ENCODE measurements around the gene IL19. TPM values are rescaled to one million over a fixed set of nuclear protein-coding genes. Genes with fewer than 3 reads are reported as not detected.

IL19 gene
- total and polyA plus RNA-seq, 9 of the 15 experiments (the other 6 are each of a cell fraction or from before 2014, with no cell fraction given) = not detected

DNA sequence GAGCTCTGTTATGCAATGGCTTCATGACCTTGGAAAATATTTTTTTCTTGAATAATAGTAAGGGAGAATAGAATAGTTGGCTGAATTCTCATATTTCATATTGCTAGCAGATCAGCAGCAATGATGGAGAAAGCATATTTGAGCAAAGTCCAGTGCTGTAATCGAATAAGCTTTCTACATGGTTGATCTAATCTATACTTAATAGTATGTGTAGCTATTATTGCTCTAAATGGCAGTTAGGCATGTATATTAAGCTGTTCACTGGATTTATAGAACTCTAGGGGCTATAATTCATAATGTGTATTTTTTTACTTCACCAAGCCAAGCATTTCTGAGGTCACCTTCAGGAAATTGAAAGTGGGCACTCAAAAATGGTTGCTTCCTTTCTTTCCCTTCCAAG lies 10.0 kb upstream of the IL19 start:
- POLR2A ChIA-PET = interaction anchor here (0.8 to 2.1 kb wide), 5 partner anchors 9 to 175 kb away, joined by 3 to 4 read pairs (median 4); no protein-coding TSS in a partner anchor
- in situ Hi-C loops (cut with MboI) = no loop called here
- no TSS peak for BruUV-seq (replicated peaks)

More for the DNA sequence above, 10.0 kb upstream of the IL19 start:
- Histone ChIP-seq H3K4me1 (replicated peaks in 1 of 2; ENCODE audit: control insufficient read depth in 2 of 2, insufficient read depth in 2 of 2, low read length in 2 of 2) (no peaks in the 10 kb centered on the region), H3K9ac (ENCODE audit: insufficient read depth in 1 of 2, low read depth in 2 of 2, low read length in 2 of 2) (no peak overlapping the region), H3K9me1 (ENCODE audit: control insufficient read depth, insufficient read depth, low read length) (no peaks in the 10 kb centered on the region), H3K4me2 (ENCODE audit: insufficient read depth, low read length) (no peak overlapping the region), H3K27me3 (ENCODE audit: control insufficient read depth in 2 of 2, insufficient read depth in 2 of 2, low read length in 2 of 2) (peaks cover 22 to 26% of the 10 kb centered on the region in 2 experiments), H3K4me3 (no peak overlapping the region), H3K36me3 (ENCODE audit: control insufficient read depth, insufficient read depth, low read length) (no peaks in the 10 kb centered on the region), H3K9me3 (replicated peaks; ENCODE audit: control insufficient read depth, insufficient read depth, low read depth, low read length) (no peaks in the 10 kb centered on the region), H2AFZ (ENCODE audit: low read depth, low read length) (no peak overlapping the region), H3K79me2 (ENCODE audit: control insufficient read depth, insufficient read depth, low read length) (no peaks in the 10 kb centered on the region), H4K20me1 (replicated peaks; ENCODE audit: control insufficient read depth, insufficient read depth, low read length) (no peaks in the 10 kb centered on the region), H3K27ac (ENCODE audit: extremely low read depth, low read depth, low read length) (no peak overlapping the region)
- WGBS (ENCODE audit: insufficient coverage, low coverage, missing lambda C conversion rate) = 0% methylated on average over 1 of the region's 1 CpG
- intact Hi-C loops (cut with micrococcal nuclease) = no loop called here
- DNase-seq (ENCODE audit: extremely low read depth in 1 of 4, low spot score in 3 of 4) (no peak), ATAC-seq (no peak), FAIRE-seq (no peak)
- TF ChIP-seq CEBPB (tag; IDR thresholded peaks at IDR 0.05) (0 out of 2 replicates have a peak, but pooled peaks have one; percentile 11), TAF9B (IDR thresholded peaks at IDR 0.05; ENCODE audit: partially characterized antibody) (no peak), PRDM10 (IDR thresholded peaks at IDR 0.05; ENCODE audit: partially characterized antibody) (peak; percentile 15), L3MBTL2 (IDR thresholded peaks at IDR 0.05) (no peak), PCBP1 (IDR thresholded peaks at IDR 0.05; ENCODE audit: low read depth, low read length, poor library complexity, severe bottlenecking) (no peak), DDX20 (tag; IDR thresholded peaks at IDR 0.05; ENCODE audit: low read depth) (no peak), SAFB2 (IDR thresholded peaks at IDR 0.05; ENCODE audit: borderline replicate concordance, low read depth, low read length, severe bottlenecking) (no peak), NR2F6 (CRISPR knock-in tag; IDR thresholded peaks at IDR 0.05) (no peak), EWSR1 (IDR thresholded peaks at IDR 0.05; ENCODE audit: borderline replicate concordance, low read depth, partially characterized antibody) (no peak), TRIM25 (IDR thresholded peaks at IDR 0.05; ENCODE audit: borderline replicate concordance) (no peak), ZNF146 (CRISPR knock-in tag; IDR thresholded peaks at IDR 0.05; ENCODE audit: unreplicated experiment) (no peak), ZNF764 (CRISPR knock-in tag; IDR thresholded peaks at IDR 0.05; ENCODE audit: low read depth) (no peak), MEIS2 (IDR thresholded peaks at IDR 0.05; ENCODE audit: partially characterized antibody) (no peak)
- TF ChIP-seq, protein P1, sequence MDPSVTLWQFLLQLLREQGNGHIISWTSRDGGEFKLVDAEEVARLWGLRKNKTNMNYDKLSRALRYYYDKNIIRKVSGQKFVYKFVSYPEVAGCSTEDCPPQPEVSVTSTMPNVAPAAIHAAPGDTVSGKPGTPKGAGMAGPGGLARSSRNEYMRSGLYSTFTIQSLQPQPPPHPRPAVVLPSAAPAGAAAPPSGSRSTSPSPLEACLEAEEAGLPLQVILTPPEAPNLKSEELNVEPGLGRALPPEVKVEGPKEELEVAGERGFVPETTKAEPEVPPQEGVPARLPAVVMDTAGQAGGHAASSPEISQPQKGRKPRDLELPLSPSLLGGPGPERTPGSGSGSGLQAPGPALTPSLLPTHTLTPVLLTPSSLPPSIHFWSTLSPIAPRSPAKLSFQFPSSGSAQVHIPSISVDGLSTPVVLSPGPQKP (CRISPR knock-in tag; IDR thresholded peaks at IDR 0.05) = no peak
- TF ChIP-seq, protein P2, sequence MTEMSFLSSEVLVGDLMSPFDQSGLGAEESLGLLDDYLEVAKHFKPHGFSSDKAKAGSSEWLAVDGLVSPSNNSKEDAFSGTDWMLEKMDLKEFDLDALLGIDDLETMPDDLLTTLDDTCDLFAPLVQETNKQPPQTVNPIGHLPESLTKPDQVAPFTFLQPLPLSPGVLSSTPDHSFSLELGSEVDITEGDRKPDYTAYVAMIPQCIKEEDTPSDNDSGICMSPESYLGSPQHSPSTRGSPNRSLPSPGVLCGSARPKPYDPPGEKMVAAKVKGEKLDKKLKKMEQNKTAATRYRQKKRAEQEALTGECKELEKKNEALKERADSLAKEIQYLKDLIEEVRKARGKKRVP (CRISPR knock-in tag; IDR thresholded peaks at IDR 0.05) = no peak
- CTCF ChIA-PET (ENCODE audit: low intra/inter-chr PET ratio) = interaction anchor here (0.6 kb wide), 1 partner anchor 391 kb away, joined by 5 read pairs; no protein-coding TSS in a partner anchor

All from K562 (cell line).